IPS-15b (cell line): Measurements from ENCODE around the gene ADAMTS20.
"Not testable (repeated sequence)": the region's sequence is repeated elsewhere in the genome, so short reads cannot be mapped to it uniquely, and the experiment has no call there.

ENCODE experiments used
- H3K27me3 ChIP-seq: one replicate; pipeline ENCODE4 v1.6.1; 2013; ENCODE audit warnings: low read length; ENCODE audit not compliant: control insufficient read depth, insufficient read depth
- H3K36me3 ChIP-seq: one replicate; pipeline ENCODE4 v1.6.1; 2013; ENCODE audit warnings: low read length; ENCODE audit not compliant: control insufficient read depth, insufficient read depth
- H3K4me1 ChIP-seq: one replicate; pipeline ENCODE4 v1.6.1; 2013; ENCODE audit warnings: mild to moderate bottlenecking, low read length; ENCODE audit not compliant: control insufficient read depth, insufficient read depth
- H3K4me3 ChIP-seq: one replicate; pipeline ENCODE4 v1.5.1; 2013; ENCODE audit warnings: low read depth, low read length
- H3K9ac ChIP-seq: one replicate; pipeline ENCODE4 v1.6.1; 2013; ENCODE audit warnings: low read depth, mild to moderate bottlenecking, low read length
- H3K9me3 ChIP-seq: one replicate; pipeline ENCODE4 v1.6.1; 2013; ENCODE audit warnings: mild to moderate bottlenecking, low read length; ENCODE audit not compliant: control insufficient read depth, insufficient read depth

ADAMTS20 gene

GRCh38 chr12:43401096-43401495 is 150.9 kb downstream of the ADAMTS20 start:
- Histone ChIP-seq H3K4me1 (no peaks in the 10 kb centered on the region), H3K27me3 (no peaks in the 10 kb centered on the region), H3K4me3 (no peak overlapping the region), H3K9me3 (no peaks in the 10 kb centered on the region), H3K36me3 (no peaks in the 10 kb centered on the region), H3K9ac (no peak overlapping the region)

- Histone ChIP-seq H3K4me3 (no peak overlapping the region), H3K36me3 (no peaks in the 10 kb centered on the region), H3K4me1 (no peaks in the 10 kb centered on the region), H3K9ac (no peak overlapping the region), H3K27me3 (no peaks in the 10 kb centered on the region), H3K9me3 (no peaks in the 10 kb centered on the region)
Measured at GRCh38 chr12:43396671-43397070, 155.3 kb downstream of the ADAMTS20 start.

GRCh38 chr12:43392116-43392515 is 159.9 kb downstream of the ADAMTS20 start:
- Histone ChIP-seq H3K36me3 (no peaks in the 10 kb centered on the region), H3K4me1 (no peaks in the 10 kb centered on the region), H3K9me3 (no peaks in the 10 kb centered on the region), H3K27me3 (no peaks in the 10 kb centered on the region), H3K9ac (no peak overlapping the region), H3K4me3 (no peak overlapping the region)

- Histone ChIP-seq H3K36me3 (no peaks in the 10 kb centered on the region), H3K9ac (no peak overlapping the region), H3K4me3 (no peak overlapping the region), H3K9me3 (no peaks in the 10 kb centered on the region), H3K27me3 (no peaks in the 10 kb centered on the region), H3K4me1 (no peaks in the 10 kb centered on the region)
Measured at GRCh38 chr12:43381879-43382278, 170.1 kb downstream of the ADAMTS20 start.

- Histone ChIP-seq H3K36me3 (no peaks in the 10 kb centered on the region), H3K9ac (no peak overlapping the region), H3K27me3 (no peaks in the 10 kb centered on the region), H3K9me3 (no peaks in the 10 kb centered on the region), H3K4me1 (no peaks in the 10 kb centered on the region), H3K4me3 (no peak overlapping the region)
Measured at GRCh38 chr12:43378448-43378847, 173.6 kb downstream of the ADAMTS20 start.

GRCh38 chr12:43370263-43370662 is 181.7 kb downstream of the ADAMTS20 start:
- Histone ChIP-seq H3K4me1 (no peaks in the 10 kb centered on the region), H3K9ac (no peak overlapping the region), H3K9me3 (no peaks in the 10 kb centered on the region), H3K4me3 (no peak overlapping the region), H3K36me3 (no peaks in the 10 kb centered on the region), H3K27me3 (no peaks in the 10 kb centered on the region)

GRCh38 chr12:43362910-43363694 is 188.9 kb downstream of the ADAMTS20 start:
- H3K9ac ChIP-seq, result no peak overlapping the region
- H3K4me3 ChIP-seq, result no peak overlapping the region
- no peaks in the 10 kb centered on the region for H3K9me3 ChIP-seq
- H3K4me1 ChIP-seq, result no peaks in the 10 kb centered on the region
- no peaks in the 10 kb centered on the region for H3K36me3 ChIP-seq
- H3K27me3 ChIP-seq, result no peaks in the 10 kb centered on the region

GRCh38 chr12:43361031-43361710 is 190.8 kb downstream of the ADAMTS20 start:
- H3K4me3 ChIP-seq, result no peak overlapping the region
- no peak overlapping the region for H3K9ac ChIP-seq
- H3K4me1 ChIP-seq, result no peaks in the 10 kb centered on the region
- no peaks in the 10 kb centered on the region for H3K27me3 ChIP-seq
- H3K36me3 ChIP-seq, result no peaks in the 10 kb centered on the region
- no peaks in the 10 kb centered on the region for H3K9me3 ChIP-seq

- not testable (repeated sequence) for H3K4me3 ChIP-seq, H3K9me3 ChIP-seq, H3K9ac ChIP-seq, H3K27me3 ChIP-seq, H3K36me3 ChIP-seq, H3K4me1 ChIP-seq
Measured at GRCh38 chr12:43360001-43360400, 192.0 kb downstream of the ADAMTS20 start.

- Histone ChIP-seq H3K27me3 (no peaks in the 10 kb centered on the region), H3K9me3 (no peaks in the 10 kb centered on the region), H3K4me3 (no peak overlapping the region), H3K9ac (no peak overlapping the region), H3K36me3 (no peaks in the 10 kb centered on the region), H3K4me1 (no peaks in the 10 kb centered on the region)
Measured at GRCh38 chr12:43357141-43357540, 194.9 kb downstream of the ADAMTS20 start.

GRCh38 chr12:43352001-43352400 is 200.0 kb downstream of the ADAMTS20 start:
- Histone ChIP-seq H3K27me3 (no peaks in the 10 kb centered on the region), H3K9ac (no peak overlapping the region), H3K4me1 (no peaks in the 10 kb centered on the region), H3K9me3 (no peaks in the 10 kb centered on the region), H3K36me3 (no peaks in the 10 kb centered on the region), H3K4me3 (no peak overlapping the region)

GRCh38 chr12:43349863-43350262 is 202.1 kb downstream of the ADAMTS20 start:
- no peaks in the 10 kb centered on the region for H3K27me3 ChIP-seq
- H3K9ac ChIP-seq, result no peak overlapping the region
- no peaks in the 10 kb centered on the region for H3K36me3 ChIP-seq
- no peak overlapping the region for H3K4me3 ChIP-seq
- H3K4me1 ChIP-seq, result no peaks in the 10 kb centered on the region
- H3K9me3 ChIP-seq, result no peaks in the 10 kb centered on the region
